GM21528 (cell line): ENCODE results near the gene UBA3.

Experiments
- ATAC-seq: cut with Tn5 transposase; IDR thresholded peaks from one replicate; pipeline ENCODE4 v1.9.1; 2021; ENCODE audit warnings: mild to moderate bottlenecking, moderate library complexity; ENCODE audit not compliant: unreplicated experiment, low FRiP score

Gene UBA3

GRCh38 chr3:69013253-69014021, 66.7 kb downstream of the UBA3 start, which contains the start of gene EOGT:
TSS of gene EOGT (minus strand) at chr3:69013684. CDS start at chr3:69009846, 3,838 bp downstream.
- ATAC-seq = peak; percentile 89

- peak; percentile 55 for ATAC-seq
These were observed 67.3 kb downstream of the UBA3 start for GRCh38 chr3:69012800-69013252.

- no peak for ATAC-seq
These were observed 67.9 kb downstream of the UBA3 start for GRCh38 chr3:69012100-69012799.

- no peak for ATAC-seq
These were observed 69.0 kb downstream of the UBA3 start for GRCh38 chr3:69011096-69011730.

- no peak for ATAC-seq
These were observed 70.4 kb downstream of the UBA3 start for GRCh38 chr3:69009559-69010410.

- no peak for ATAC-seq
These were observed 71.2 kb downstream of the UBA3 start for GRCh38 chr3:69008980-69009379.

- ATAC-seq = no peak
These were observed 74.2 kb downstream of the UBA3 start for GRCh38 chr3:69005791-69006482.

GRCh38 chr3:69005071-69005790, 74.9 kb downstream of the UBA3 start:
- no peak for ATAC-seq
